Measurements from ENCODE around the gene LINC01488. TPM values are rescaled to one million over a fixed set of nuclear protein-coding genes. Genes with fewer than 3 reads are reported as not detected.

The LINC01488 gene
- total RNA-seq, 2 donors from 2014 or later: not detected

DNA sequence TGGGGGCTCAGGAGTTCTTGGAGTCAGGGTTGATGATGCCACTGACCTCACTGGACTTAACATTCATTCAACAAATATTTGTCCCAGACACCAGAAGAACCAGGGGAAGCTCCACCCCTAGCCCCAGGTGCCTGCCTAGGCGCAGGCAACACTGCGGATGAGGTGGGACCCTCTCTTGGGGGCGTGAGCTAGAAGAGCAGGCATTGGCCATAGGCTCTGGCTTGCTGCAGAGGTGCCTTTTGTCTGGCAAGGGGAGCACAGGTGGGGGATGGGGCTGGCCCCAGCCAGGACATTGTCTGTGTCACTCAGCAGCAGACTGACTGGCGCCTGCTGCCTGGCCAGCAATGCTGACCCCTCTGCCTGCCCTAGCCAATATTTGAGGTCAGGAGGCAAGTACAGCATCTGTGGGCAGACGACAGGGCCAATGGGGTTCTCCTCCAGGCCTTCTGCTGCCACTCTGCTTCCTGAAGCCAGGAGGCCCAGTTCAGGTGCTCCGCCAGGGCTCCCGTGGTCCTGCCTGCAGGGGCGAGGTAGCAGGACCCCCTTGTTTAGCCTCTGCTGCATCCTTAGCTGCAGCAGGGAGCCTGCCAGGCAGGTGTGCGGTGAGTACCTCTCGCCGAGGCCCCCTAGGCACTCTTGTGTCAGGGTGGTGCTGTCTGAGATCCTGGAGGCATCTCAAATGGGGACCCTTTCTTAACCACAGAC lies 4.0 kb downstream of the LINC01488 start:
- no peak overlapping the region for H3K27ac ChIP-seq
- no peaks in the 10 kb centered on the region for H3K27me3 ChIP-seq
- no peaks in the 10 kb centered on the region for H3K36me3 ChIP-seq
- no peak for DNase-seq
- TF ChIP-seq, protein P1, sequence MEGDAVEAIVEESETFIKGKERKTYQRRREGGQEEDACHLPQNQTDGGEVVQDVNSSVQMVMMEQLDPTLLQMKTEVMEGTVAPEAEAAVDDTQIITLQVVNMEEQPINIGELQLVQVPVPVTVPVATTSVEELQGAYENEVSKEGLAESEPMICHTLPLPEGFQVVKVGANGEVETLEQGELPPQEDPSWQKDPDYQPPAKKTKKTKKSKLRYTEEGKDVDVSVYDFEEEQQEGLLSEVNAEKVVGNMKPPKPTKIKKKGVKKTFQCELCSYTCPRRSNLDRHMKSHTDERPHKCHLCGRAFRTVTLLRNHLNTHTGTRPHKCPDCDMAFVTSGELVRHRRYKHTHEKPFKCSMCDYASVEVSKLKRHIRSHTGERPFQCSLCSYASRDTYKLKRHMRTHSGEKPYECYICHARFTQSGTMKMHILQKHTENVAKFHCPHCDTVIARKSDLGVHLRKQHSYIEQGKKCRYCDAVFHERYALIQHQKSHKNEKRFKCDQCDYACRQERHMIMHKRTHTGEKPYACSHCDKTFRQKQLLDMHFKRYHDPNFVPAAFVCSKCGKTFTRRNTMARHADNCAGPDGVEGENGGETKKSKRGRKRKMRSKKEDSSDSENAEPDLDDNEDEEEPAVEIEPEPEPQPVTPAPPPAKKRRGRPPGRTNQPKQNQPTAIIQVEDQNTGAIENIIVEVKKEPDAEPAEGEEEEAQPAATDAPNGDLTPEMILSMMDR (IDR thresholded peaks at IDR 0.05): no peak
- H3K4me3 ChIP-seq: no peak overlapping the region
- no peak overlapping the region for H3K9ac ChIP-seq (ENCODE audit: low read depth in 2 of 2, low read length in 2 of 2)
- H3K4me1 ChIP-seq: no peaks in the 10 kb centered on the region
- no peaks in the 10 kb centered on the region for H3K9me3 ChIP-seq
- intact Hi-C loops (cut with DNase I): no loop called here

DNA sequence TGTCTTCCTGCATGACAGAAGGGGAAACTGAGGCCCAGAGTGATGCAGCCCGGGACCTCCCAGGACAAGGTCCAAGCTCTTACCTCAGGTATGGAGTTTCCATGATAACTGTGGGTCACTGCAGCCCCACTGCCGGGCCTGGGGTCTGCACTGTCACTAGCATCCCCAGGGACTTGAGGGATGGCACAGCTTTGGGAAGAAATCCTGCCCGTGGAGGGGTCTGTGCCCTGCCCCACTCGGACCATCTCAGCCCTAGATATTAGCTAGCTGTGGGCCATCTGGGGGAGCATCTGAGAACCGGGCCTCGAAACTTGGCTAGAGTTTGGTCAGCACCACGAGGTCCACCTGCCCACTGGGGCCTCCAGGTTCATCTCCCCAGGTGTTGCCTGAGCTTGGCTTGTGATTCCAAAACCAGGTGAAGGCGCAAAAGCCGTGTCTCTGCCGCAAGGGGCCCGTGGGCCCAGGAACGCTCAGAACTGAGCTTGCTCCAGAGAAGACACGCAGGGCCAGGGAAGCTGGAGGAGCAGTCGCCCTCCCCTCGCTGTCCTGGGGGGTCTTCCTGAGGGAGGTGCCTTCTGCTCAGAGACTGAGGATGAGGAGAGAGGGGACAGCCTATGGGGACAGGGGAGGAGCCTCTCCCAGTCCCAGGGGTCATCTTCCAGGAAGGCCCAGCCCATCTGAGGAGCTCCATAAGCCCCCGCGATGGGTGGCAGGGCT lies 4.8 kb downstream of the LINC01488 start:
- Histone ChIP-seq H3K4me3 (no peak overlapping the region), H3K27ac (no peak overlapping the region), H3K4me1 (no peaks in the 10 kb centered on the region), H3K36me3 (no peaks in the 10 kb centered on the region), H3K9ac (ENCODE audit: low read depth in 2 of 2, low read length in 2 of 2) (no peak overlapping the region), H3K9me3 (no peaks in the 10 kb centered on the region), H3K27me3 (no peaks in the 10 kb centered on the region)
- TF ChIP-seq, protein P1 (IDR thresholded peaks at IDR 0.05): no peak
- intact Hi-C loops (cut with DNase I): no loop called here
- no peak for DNase-seq

DNA sequence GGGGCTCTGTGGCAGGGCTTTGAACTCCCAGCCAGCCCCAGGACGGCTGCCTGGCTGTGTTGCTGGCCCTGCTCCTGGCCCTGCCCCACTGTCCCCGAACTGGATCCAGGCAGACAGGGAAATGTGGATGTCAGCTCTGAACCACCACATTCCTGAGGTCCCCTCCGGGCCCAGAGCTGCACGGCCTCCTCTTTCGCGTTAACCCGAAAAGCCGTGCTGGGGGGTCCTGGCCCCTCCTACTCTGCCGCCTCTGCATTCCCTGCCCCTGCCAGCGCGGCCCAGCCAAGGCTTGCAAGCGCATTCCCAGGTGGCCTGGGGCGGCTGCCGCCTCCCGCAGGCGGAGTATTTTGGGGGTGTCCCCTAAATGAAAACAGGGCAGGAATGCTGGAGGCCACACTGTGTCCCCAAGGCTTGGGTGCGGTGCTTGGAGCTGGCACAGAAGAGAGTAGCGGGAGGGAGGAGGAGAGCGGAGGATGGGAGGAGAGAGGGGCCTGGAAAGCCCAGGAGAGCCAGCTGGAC lies 5.4 kb downstream of the LINC01488 start:
- intact Hi-C loops (cut with DNase I): no loop called here
- H3K27ac ChIP-seq: no peak overlapping the region
- no peaks in the 10 kb centered on the region for H3K4me1 ChIP-seq

DNA sequence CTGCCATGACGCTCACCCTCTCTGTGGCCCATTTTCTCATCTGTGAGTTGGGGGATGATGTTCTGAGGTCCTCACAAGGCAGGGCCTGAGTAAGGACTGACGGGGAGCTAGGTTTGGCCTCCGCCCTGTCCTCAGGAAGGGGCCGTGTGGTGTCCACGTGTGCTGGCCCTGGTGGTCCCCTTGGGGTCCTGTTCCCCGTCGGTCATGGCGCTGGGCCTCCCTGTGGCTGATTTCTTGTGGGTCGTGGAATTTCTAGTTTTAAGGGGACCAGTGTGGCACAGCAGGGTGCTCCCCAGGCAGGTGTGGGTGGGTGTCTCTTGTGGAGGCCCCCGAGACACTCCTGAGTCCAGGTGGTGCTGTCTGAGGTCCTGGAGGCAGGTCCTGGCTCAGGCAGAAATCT lies 5.9 kb downstream of the LINC01488 start:
- no peak overlapping the region for H3K27ac ChIP-seq

More for the DNA sequence above, 5.4 kb downstream of the LINC01488 start:
- H3K9me3 ChIP-seq: no peaks in the 10 kb centered on the region
- no peak for DNase-seq
- H3K4me3 ChIP-seq: no peak overlapping the region
- H3K27me3 ChIP-seq: no peaks in the 10 kb centered on the region
- TF ChIP-seq, protein P1 (IDR thresholded peaks at IDR 0.05): no peak
- no peaks in the 10 kb centered on the region for H3K36me3 ChIP-seq
- H3K9ac ChIP-seq (ENCODE audit: low read depth in 2 of 2, low read length in 2 of 2): no peak overlapping the region

DNA sequence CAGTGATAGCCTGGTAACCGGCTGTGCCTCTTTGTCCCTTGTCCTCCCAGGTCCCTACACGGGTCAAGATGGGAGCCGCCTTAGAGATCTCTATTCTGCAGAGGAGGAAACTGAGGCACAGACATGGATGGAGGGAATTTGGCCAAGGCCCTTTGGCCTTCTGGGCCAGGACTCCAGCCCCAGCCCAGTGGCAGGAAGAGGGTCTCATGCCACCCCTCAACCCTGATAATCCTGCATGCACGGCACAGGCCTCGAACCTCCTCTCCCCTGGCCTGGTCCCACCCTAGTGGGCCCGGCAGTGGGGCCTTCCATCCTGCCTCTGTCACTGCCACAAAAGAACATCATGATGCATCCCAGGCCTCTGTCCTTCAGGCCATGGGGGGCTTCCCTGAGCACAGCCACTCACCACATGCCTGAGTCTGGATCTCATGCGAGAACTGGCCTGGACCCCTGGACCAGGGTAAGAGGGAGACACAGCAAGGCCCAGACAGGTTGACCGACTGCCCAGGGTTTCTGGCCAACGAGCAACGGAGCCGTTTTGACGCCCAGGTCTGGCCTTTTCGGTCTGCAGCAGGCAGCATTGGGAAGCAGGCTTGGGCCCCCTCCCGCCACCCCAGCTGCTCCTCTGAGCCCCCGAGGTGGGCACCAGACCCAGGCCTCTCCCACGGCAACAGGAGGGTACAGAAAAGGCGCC lies 6.5 kb downstream of the LINC01488 start:
- Histone ChIP-seq H3K9ac (ENCODE audit: low read depth in 2 of 2, low read length in 2 of 2) (no peak overlapping the region), H3K27me3 (no peaks in the 10 kb centered on the region), H3K27ac (no peak overlapping the region), H3K36me3 (no peaks in the 10 kb centered on the region), H3K9me3 (no peaks in the 10 kb centered on the region), H3K4me1 (no peaks in the 10 kb centered on the region), H3K4me3 (no peak overlapping the region)
- TF ChIP-seq, protein P1 (IDR thresholded peaks at IDR 0.05): no peak
- DNase-seq: no peak
- intact Hi-C loops (cut with DNase I): no loop called here

More for the DNA sequence above, 5.9 kb downstream of the LINC01488 start:
- intact Hi-C loops (cut with DNase I): no loop called here
- TF ChIP-seq, protein P1 (IDR thresholded peaks at IDR 0.05): no peak
- DNase-seq: no peak
- no peaks in the 10 kb centered on the region for H3K27me3 ChIP-seq
- H3K36me3 ChIP-seq: no peaks in the 10 kb centered on the region
- H3K9ac ChIP-seq (ENCODE audit: low read depth in 2 of 2, low read length in 2 of 2): no peak overlapping the region
- H3K4me1 ChIP-seq: no peaks in the 10 kb centered on the region
- H3K9me3 ChIP-seq: no peaks in the 10 kb centered on the region
- no peak overlapping the region for H3K4me3 ChIP-seq
